GM18508 (cell line): ENCODE measurements around the gene USPL1.
A peak's percentile ranks its signal among the peaks of the same experiment; 100 is the strongest.

Experiments
- ATAC-seq: cut with Tn5 transposase; IDR thresholded peaks from one replicate; pipeline ENCODE4 v1.9.1; 2021; ENCODE audit warnings: moderate number of reproducible peaks; ENCODE audit not compliant: insufficient read depth, unreplicated experiment

Gene USPL1

DNA sequence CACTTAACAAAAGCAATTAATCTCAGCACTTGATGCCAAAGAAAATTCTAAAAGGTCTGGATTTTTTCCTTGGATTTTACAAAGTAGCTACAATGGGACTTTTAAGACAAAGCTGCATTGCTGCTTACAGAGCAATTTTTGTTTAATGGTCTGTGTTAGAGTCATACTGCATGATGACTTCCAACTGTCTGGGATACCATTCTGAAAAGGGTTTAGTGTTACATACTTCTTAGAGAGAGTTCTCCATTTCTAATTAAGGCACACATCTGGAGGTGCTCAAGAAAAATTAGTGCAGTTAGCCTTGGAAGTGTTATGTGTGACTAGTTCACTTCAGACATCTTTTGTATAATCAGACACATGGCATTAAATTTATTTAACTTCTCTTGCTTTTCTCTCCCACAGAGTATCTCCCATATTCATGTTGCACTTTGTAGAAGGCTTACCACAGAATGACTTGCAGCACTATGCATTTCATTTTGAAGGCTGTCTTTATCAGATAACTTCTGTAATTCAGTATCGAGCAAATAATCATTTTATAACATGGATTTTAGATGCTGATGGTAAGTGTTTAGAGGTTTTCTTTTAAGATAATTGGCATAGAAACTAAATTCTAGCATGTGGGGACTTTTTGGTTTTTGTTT is 35.1 kb downstream of the USPL1 start:
- no peak for ATAC-seq

- no peak for ATAC-seq
Measured at GRCh38 chr13:30654430-30654829, 36.7 kb downstream of the USPL1 start.

GRCh38 chr13:30656178-30656577 is 38.5 kb downstream of the USPL1 start:
- ATAC-seq: no peak

GRCh38 chr13:30659980-30660379 is 42.3 kb downstream of the USPL1 start:
- ATAC-seq: no peak

DNA sequence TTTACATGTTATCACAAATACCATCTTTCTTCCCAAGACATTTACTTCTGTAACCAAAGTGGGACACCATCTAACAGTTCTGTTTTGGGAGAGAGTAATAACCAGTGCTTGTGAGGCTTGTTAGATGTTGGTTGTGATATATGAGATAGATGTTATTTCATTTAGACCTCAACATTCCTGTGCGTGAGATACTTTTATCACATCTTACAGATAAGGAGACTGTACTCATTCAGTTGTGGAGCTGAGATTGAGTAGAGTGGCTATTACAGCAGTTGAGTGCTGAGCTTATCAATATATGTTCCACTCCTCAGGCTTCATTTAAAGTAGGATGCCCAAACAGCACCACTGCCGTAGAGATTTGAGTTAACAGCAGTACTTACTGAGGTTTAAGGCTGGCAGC is 43.1 kb downstream of the USPL1 start:
- ATAC-seq: no peak

GRCh38 chr13:30664689-30665275 is 47.1 kb downstream of the USPL1 start:
- no peak for ATAC-seq

DNA sequence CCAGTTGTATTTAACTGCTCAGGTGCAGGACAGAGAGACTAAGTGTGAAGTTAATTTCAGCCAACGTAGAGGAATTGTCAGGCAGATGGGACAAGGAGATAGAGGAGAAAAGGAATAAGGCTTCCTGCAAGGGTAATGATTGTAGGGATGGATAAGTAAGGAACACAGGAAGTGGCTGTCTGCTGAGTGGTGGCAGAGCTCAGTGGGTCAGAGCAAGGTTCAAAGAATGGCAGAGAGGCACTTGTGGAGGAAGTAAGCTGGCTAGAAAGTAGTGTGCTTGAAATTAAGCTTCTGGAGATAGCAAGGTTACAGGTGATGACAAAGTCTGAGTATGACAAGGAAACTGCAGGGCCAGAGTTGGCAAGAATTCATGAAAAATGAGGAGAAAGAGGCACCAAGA is 47.9 kb downstream of the USPL1 start:
- ATAC-seq: no peak

DNA sequence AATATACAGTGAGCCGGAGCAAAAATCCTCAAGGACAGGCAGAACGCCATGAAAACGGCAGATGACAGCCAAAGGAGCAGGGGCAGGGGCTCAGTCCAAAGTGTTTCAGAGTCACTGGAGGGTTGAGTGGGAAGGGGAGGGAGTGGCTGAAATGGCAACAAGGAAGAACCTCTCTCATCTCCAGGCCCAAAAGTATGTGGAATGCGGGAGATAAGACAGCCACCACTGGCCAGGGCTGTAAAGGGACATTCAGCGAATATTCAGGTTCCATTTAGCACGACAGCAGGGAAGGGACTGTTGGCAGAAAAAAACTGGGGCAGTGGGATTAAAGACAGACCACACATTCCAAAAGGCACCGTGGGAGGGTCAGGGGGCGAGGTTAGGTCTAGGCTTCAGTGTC is 48.4 kb downstream of the USPL1 start:
- ATAC-seq: no peak

- ATAC-seq: no peak
Measured at GRCh38 chr13:30667014-30667413, 49.3 kb downstream of the USPL1 start.

DNA sequence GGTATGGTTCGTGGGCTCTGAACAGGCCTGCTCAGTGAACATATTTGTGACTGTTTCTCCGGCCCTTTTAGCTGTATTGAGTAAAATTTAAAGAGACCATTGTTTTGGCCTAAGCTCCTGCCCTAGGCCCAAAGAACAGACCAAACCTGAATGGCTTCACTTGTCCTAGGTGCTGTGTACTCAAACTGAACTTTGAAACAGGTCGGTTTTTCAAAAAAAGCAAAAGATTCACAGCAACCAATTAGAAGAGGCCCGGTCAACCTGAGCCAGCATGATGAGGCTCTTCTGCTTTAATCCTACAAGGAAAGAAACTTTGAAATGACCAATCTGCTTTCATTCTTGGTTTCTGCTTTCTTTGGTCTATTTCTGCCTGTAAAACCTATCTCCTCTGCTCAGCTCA is 50.6 kb downstream of the USPL1 start:
- ATAC-seq: no peak

DNA sequence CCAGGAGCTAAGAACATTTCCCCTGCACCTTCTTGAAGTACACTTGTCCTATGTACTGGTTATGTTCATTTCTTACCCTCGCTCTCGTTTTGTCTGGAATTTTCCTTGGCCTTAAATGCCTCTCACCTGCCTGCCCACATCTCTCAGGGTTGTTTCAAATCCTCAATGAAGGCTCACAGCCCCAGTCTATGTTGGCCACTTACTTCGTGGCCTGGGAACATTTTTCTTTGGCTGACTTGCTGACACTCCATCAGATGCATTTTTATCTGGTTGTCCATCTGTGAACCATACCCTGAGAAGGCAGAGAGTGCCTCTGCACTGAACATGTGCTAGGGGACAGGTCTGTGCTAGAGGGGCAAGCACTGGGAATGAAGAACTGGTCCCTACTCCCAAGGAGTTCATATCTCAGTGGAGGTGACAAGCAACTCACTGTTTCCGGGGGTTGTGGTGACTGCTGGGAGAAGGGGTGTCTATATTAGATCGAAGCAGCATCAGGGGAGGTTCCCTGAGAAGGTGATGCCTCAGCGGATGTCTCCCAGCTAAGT is 53.6 kb downstream of the USPL1 start:
- ATAC-seq: no peak

DNA sequence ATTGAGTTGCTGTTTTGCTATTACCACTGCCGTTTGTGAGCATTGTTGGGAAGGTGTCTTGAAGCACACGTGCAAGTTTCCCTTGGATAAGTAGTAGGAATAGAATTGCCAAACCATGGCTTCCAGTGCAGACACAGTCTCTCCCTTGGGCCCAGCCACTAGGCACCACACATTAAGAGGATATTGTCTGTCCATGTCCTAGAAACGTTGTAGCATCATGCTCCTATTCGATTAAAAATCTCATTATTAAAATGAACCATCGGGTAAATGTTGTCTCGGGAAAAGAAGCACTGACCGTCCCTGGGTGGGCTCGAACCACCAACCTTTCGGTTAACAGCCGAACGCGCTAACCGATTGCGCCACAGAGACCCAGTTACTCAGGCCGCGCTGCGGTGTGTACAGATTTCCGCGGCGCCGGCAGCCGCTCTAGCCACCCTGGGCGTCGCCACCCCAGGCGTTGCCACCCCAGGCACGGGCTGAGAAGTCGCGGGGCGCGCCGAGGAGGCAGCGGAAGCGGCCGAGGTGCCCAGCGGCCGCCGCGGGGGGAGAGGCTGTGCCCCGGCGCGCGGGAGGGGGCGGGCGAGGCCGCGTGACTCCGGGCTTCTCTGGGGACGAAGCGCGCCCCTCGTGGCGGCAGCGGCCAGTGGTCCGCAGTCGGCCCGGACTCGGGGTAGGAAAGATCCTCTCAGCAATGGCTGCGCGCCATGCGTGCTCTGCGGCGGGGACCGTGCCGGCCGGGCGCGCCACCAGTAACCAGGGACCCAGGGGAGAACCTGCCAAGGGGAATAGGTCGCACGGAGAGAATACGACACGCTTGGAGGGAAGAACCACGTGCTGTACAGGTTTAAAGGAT is 56.2 kb downstream of the USPL1 start:
- peak; percentile 71 for ATAC-seq

GRCh38 chr13:30675717-30676116 is 58.0 kb downstream of the USPL1 start:
- ATAC-seq: no peak

DNA sequence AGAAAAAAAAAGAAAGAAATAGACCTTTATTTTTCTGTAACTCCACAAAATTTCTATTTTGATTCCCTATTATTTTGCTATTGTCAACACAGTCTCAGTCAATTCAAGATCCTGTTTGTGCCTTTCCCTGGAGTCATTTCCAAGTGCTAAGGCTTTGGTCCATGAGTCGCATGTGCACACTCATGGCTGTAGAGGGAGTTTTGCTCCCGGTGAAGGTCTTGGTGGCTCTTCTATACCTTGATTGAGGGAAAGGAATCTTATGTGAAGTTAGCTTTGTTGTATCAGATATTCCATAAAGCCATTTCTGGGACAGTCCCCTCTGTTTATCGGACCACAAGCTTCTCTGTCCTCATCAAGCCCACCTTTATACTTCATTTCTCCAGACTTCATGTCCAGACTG is 59.0 kb downstream of the USPL1 start:
- no peak for ATAC-seq

DNA sequence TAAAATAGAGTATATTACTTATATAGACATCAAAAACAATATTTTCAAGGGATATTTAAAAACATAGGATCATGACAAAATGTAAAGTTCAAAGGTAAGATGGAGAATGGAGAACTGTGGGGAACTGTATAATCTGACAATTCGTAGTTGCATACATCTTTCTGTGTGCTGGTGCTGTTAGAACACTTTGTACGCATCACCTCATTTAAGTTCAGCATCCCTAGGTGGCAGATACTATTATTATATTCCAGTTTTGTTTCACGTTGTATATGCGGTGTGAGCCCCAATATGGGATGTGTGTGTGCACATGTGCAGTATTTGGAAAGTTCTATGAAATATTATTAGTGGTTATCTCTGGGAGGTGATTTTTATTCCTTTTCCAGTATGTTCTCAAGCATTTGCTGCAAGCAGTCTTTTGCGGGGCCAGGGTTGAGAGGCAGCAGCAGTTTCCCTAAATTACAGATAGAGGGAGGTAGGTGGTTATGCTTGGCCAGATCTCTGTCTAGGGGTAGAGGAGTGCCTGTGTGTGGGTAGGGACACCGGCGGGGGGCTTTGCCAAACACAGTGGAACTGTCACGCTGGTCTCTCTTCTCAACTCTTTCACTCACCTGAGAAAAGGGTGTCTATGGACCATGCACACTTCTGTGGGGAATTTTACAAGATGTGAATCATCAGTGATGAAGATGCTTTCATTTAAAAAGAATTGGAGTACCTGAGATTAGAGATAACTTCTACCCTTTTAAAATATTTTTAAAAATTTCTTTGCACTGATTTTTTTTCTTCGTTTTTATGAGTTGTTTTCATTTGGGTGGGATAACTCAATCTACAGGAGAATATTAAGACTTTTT is 62.0 kb downstream of the USPL1 start:
- ATAC-seq: no peak

GRCh38 chr13:30681843-30682242 is 64.1 kb downstream of the USPL1 start:
- ATAC-seq: no peak

GRCh38 chr13:30685320-30685859 is 67.7 kb downstream of the USPL1 start:
- ATAC-seq: no peak

DNA sequence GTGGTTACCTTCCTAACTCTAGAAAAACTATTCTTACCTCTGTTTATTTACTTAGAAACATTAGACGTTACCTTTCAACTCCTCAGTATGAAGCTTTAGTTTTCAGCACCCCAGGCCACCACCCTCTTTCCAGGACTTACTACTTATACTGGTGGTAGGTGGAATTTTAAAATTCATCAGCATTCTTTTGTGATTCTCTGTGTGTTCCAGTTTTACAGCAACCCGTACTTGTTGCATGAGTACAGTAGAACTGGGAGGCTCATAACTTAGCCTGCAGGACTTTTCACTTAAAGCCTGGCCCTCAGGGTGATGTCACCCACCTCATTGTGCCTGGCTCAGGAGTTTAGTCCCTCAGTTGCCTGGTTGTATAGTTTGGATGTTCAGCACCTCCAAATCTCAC is 68.3 kb downstream of the USPL1 start:
- ATAC-seq: no peak

GRCh38 chr13:30687601-30688000 is 69.9 kb downstream of the USPL1 start:
- no peak for ATAC-seq

- ATAC-seq: no peak
Measured at GRCh38 chr13:30689752-30690151, 72.0 kb downstream of the USPL1 start.
